HG03064 (cell line): Measurements from ENCODE around the gene CHDH.

Experiments
- ATAC-seq: cut with Tn5 transposase; IDR thresholded peaks from one replicate; pipeline ENCODE4 v1.9.1; 2021; ENCODE audit warnings: low read depth; ENCODE audit not compliant: unreplicated experiment

The CHDH gene

GRCh38 chr3:53809764-53810400 lies 36.3 kb downstream of the CHDH start:
- no peak for ATAC-seq

DNA sequence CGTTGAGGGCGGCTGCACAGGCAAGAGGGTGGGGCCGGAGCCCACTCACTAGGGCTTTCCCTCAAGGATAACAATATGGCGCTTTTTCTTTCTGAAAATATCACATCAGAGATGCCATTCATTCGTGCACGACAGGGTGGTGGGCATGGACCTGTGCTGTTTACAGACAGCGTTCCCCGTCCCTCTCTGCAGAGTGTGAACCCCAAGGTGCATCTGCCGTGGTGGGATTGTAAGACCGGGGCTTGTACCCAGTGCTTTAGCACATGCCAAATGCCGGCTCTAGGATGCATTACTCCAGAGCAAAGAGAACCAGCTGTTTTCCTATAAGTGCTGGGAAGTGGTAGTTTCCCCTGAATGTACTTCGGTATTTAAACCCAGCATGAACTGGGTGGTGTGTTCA lies 37.0 kb downstream of the CHDH start:
- no peak for ATAC-seq

- ATAC-seq: no peak
Measured at GRCh38 chr3:53808496-53808895, 37.7 kb downstream of the CHDH start.

DNA sequence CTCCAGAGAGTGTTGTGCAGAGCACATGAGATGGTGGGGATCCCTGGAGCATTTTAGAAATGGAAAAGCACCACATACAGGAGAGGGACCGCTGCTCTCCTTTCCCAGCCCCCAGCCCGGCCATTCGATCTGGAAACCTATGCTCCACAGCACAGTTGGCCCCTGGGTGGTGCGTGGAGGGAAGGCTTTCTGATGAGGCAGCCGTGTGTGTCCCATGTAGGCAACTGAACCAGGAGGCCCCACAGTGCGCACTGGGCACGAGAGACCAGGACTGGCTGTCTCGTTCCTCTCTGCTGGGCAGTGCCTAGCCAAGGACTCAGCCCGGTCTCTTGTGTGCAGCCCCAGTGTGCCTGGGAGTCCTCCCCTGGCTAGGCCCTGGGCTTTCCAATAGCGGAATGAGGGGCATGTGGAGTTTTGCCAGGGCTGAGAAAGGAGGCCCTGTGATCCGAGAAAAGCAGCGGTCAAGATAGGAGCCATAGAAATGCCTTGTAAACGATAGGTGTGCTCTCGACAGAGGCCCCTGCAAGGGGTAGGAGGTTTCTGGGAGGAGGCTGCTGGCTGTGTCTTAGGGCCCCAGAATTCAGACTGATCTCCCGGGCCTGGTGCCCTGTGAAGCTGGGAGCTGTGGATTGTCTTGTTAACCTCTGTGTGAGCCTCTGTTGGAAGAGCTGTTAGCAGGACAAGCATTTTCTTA lies 39.0 kb downstream of the CHDH start:
- no peak for ATAC-seq

GRCh38 chr3:53806182-53807116 lies 39.8 kb downstream of the CHDH start:
- ATAC-seq: no peak

DNA sequence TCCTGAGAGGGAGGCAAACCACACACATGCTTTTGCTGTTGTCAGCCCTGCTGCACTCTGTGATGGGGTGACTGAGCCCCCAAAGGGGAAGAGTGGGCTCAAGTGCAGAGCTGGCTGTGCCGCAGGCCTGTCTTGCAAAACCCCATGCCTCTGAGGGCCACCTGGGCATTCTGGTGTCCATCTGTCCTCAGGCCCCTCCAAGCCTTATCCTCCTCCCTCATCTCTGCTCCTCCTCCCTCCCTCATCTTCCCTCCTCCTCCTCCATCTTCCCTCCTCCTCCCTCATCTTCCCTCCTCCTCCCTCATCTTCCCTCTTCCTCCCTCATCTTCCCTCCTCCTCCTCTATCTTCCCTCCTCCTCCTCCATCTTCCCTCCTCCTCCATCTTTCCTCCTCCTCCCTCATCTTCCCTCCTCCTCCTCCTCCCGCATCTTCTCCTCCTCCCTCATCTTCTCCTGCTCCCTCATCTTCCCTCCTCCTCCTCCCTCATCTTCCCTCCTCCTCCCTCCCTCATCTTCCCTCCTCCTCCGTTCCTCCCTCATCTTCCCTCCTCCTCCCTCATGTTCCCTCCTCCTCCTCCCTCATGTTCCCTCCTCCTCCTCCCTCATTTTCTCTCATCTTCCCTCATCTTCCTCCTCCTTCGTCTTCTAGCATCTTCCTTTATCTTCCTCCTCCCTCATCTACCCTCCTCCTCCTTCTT lies 40.6 kb downstream of the CHDH start:
- no peak for ATAC-seq

DNA sequence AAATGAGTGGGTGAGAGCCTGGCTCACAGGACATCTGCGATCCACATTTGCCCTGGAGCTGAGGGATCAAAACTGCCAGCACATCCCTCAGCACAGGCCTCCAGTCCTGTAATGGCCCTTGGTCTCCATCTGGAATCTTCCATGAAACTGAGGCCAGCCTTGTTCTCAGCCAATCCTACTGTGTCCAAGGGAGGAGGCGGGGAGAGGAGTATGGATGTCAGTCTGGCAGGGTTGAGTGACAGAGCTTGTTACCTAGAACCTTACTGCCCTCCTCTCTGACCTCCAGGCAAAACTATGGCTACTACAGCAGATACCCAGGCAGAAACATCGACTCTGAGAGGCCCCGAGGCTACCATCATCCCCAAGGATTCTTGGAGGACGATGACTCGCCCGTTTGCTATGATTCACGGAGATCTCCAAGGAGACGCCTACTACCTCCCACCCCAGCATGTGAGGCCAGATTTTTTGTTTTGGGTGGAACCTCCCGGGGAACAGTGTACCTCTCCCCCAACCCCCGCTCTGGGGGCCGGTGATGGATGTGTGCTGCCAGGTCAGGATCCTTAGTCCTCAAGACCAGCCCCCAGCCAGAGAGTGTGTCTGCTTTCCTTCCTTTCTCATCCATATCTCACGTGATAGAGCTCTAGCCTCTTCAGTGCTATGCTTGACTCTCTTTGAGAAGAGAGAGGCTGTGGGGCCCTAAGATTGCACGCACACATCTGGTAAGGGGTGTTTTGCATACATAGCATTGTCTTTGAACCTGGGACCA lies 41.3 kb downstream of the CHDH start:
- no peak for ATAC-seq

GRCh38 chr3:53803816-53804695 lies 42.2 kb downstream of the CHDH start:
- no peak for ATAC-seq

DNA sequence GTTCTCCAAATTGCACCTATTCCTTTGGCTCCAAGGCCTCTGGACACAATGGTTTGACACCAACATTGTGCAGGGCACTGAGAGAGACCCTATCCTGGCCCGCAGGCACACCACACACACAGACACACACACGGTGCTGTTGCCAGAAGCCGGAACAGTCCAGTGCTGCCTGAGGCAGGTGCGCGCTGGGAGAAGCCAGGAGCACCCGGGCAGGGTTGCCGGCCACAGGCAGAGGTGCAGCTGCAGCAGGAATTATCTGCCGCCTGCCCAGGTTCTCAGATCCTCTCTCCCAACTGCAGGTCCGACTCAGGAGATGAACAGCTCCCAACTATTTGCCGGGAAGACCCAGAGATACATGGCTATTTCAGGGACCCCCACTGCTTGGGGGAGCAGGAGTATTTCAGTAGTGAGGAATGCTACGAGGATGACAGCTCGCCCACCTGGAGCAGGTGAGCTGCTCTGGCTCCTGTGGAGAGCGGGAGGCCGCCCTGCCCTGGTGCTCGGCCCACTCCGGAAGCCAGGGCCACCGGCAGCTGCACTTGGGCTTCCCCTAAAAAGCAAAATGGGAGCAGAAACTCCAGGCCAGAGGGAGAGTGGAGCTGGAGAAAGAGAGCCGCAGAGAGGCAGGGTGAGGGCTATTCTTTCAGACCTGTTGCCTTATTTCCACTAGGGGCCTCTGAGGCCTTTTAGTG lies 42.9 kb downstream of the CHDH start:
- no peak for ATAC-seq

DNA sequence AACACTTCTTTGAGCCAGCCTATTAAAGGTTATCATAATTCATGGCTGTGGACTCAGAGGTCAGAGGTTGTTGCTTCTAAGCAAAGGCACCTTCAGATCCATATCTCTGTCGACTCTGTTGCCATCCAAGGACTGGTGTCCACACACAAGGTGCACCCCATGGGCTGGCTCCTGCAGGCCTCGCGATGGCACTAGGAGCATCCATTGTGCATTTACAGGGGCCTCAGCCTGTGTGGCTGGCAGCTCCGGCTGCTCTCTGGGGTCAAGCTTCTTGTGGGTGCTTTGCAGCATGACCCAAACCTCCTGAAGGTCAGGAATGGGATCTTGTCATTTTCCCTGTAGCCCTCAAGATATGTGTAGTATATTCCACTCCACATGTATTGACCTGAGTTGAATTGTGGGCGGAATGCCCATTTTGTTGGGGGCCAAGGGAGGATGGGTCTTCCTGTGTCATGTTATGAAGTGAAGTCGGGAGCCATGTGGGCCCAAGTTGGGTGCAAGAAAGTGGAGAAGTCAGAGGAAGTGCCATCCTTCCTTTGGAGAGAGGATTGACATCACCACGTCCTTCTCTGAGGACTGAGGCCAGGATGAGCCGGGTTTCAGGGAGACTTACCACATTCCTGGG lies 43.9 kb downstream of the CHDH start:
- no peak for ATAC-seq

DNA sequence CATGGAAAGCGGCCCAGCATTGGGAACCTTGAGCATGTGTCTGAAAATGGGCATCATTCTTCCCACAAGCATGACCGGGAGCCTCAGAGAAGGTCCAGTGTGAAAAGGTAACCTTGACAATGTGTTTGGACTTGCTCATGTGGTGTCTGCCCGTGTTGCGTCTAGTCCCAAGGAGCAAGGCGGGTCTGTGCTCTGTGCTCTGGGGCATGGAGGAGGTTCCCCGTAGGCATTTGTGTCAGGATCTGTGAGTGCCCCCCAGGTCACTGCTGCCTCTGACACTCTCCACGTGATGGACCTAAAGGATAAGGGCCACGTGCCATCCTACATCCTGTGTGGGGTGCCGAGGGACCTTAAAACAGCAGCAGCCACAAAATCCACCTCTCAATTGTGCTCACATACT lies 44.9 kb downstream of the CHDH start:
- ATAC-seq: no peak

- no peak for ATAC-seq
Measured at GRCh38 chr3:53800041-53800906, 45.9 kb downstream of the CHDH start.

DNA sequence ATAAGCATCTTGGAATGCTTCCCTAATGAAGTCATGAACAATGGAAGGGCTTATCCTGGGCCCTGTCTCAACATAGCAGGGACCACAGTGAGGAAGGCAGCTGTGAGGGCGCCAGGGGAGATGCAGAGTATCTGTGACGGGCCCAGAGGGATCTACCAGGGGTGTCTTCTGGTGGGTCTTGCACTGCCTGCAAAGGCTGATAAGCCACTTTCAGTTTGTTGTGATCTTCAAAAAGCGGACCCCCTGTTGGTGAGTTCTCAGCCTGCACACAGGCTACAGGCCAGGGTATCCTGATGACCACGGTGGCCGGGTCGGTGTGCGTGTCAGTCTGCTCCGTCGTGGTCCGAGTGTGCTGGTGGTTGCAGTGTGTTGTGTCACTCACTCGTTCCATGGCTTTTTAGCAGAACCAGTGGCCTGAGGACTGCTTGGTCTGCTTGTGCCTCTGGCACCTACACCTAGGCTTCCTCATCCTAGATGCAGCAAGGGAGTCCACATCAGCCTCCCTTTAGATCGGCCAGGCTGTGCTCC lies 46.8 kb downstream of the CHDH start:
- no peak for ATAC-seq

DNA sequence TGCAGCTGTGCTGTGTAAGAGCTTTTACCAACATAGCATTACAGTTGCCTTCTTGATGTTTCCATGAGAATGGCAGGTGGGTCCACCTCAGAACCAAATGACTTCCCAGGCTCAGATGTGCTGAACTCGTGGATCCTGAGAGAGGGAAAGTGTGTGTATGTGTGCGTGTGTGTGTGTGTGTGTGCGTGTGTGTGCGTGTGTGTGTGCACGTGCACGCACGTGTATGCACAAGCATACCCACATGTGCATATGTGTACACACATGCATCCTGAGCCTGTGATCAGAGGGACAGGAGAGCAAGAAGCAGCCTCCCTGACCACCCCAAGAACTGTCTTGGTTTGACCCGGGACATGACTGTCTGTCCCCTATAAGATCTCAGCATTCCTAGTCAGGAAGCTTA lies 48.1 kb downstream of the CHDH start:
- ATAC-seq: no peak

DNA sequence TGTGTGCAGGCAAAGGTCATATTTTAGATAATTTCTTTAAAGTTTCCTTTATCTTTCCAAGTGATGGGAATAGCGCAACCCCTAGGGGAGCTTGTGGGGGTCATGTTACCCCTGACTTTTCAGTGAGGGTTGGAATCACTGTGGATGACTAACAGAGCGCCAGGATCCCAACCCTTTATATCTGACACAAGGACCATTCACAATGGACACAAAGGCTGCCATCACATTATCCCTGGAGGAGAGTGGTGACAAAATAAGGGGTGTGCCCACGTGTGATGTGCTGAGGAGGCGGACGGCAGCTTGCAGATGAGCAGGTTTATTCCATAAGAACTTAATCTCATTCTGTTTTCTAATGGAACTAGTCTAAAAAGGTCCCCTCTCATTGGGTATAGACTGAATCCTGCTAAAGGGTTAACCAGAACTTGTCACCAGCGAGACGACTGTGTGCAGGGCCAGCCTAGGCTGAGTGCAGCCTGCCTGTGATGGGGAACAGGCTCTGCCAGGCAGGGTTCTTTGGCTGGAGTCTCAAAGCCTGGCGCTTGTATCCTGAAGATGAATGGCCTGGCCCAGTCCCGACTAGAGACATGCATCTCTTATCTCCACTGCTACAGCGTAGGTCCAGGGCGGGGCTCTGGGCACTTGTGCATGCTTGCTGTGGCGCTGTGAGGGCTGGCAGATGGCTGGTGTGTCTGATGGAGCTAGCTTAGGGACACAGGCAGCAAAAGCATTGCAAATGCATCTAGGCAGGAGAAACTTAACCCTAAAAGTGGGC lies 50.2 kb downstream of the CHDH start:
- ATAC-seq: no peak

DNA sequence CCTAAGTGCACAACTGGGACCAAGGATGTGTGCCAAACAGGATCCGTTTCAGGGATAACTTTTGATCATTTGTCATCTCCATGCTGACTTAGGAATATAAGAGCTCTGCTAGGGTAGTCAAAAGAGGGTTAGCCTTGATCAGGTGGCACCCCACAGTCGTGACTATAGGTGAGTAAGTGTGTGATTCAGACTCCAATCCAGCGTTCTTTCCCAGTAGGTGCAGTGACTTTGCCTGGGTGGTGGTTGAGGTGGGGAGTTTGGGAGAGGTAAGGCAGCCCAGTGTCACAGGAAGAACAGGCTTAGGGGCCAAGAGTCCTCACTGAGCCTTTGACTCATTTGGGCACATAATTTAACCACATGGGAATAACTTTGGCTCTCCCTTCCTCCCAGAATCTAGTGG lies 51.0 kb downstream of the CHDH start:
- ATAC-seq: no peak
